K562 (cell line): ENCODE results near the gene AP2S1. TPM values are rescaled to one million over a fixed set of nuclear protein-coding genes. Genes with fewer than 3 reads are reported as not detected.

ENCODE experiments used
- ATAC-seq: fragments of 200-7000 bp; cut with Tn5 transposase; 3 replicates; pipeline ENCODE4 v1.9.1; 2020; ENCODE audit warnings: moderate library complexity
- BruUV-seq: library from RNA; stranded (reverse); fragments of 400-500 nt; replicated peaks from 2 replicates; lab custom pipeline; 2021; lab: Mats Ljungman, UMichigan
- CTCF ChIA-PET: fragments of 300-600 bp; formaldehyde crosslinking; extraction: SDS; loops from one replicate; lab custom pipeline; 2021; ENCODE audit warnings: low intra/inter-chr PET ratio; lab: Yijun Ruan, JAX
- POLR2A ChIA-PET: fragments of 300-600, 350-650 bp; sonication (Branson Sonifier 250); formaldehyde crosslinking; extraction: SDS; loops from one replicate; lab custom pipeline; 2021; ENCODE audit warnings: antibody characterized with exemption, inconsistent platforms; lab: Yijun Ruan, JAX
- DNase-seq, 4 experiments: peaks; one replicate each; pipeline versions ENCODE4 v3.0.0 to v3.0.0-alpha.2; 2011 to 2018; ENCODE audit warnings: low spot score in 3 of 4, mixed read lengths in 3 of 4; ENCODE audit errors: extremely low read depth in 1 of 4
- FAIRE-seq: peaks from 2 replicates; lab custom pipeline; 2011; peaks lifted over from hg19 to GRCh38; lab: Jason Lieb, UNC
- H2AFZ ChIP-seq: 2 replicates; pipeline ENCODE4 v1.6.0; 2011; ENCODE audit warnings: low read depth, low read length, control low read depth, inconsistent platforms
- H3K27ac ChIP-seq: fragments of 200-600 bp; 3 replicates; pipeline ENCODE4 v1.8.0; 2011; ENCODE audit warnings: low read depth, mild to moderate bottlenecking, control low read depth, inconsistent platforms, low read length, moderate library complexity, mixed read lengths; ENCODE audit errors: extremely low read depth
- H3K27me3 ChIP-seq, 2 experiments: fragments of 300-600 bp in 1 of 2; 2 replicates in 1 of 2; 3 replicates in 1 of 2; pipeline versions ENCODE4 v1.6.0 to v1.8.0; 2011; ENCODE audit warnings: inconsistent platforms in 2 of 2, low read length in 2 of 2, mild to moderate bottlenecking in 1 of 2, mixed read lengths in 1 of 2, moderate library complexity in 1 of 2; ENCODE audit not compliant: control insufficient read depth in 2 of 2, insufficient read depth in 2 of 2
- H3K36me3 ChIP-seq: fragments of 300-600 bp; 3 replicates; pipeline ENCODE4 v1.8.0; 2011; ENCODE audit warnings: mild to moderate bottlenecking, low read length, inconsistent platforms; ENCODE audit not compliant: control insufficient read depth, insufficient read depth
- H3K4me1 ChIP-seq, 2 experiments: fragments of 200-600 bp in 1 of 2; replicated peaks in 1 of 2; 2 replicates in 1 of 2; 3 replicates in 1 of 2; pipeline versions ENCODE4 v1.5.1 to v1.8.0; 2011; ENCODE audit warnings: inconsistent platforms in 2 of 2, low read length in 2 of 2, mild to moderate bottlenecking in 1 of 2, mixed read lengths in 1 of 2, moderate library complexity in 1 of 2; ENCODE audit not compliant: control insufficient read depth in 2 of 2, insufficient read depth in 2 of 2
- H3K4me2 ChIP-seq: 2 replicates; pipeline ENCODE4 v1.6.1; 2011; ENCODE audit warnings: low read length, control low read depth, inconsistent platforms, mixed read lengths; ENCODE audit not compliant: insufficient read depth
- H3K4me3 ChIP-seq: fragments of 200-600 bp; sonication (generic), shearing (Covaris generic); 2 replicates; pipeline ENCODE4 v1.5.1; 2016; ENCODE audit warnings: control low read depth, inconsistent platforms
- H3K79me2 ChIP-seq: fragments of 200-600 bp; 3 replicates; pipeline ENCODE4 v1.8.0; 2011; ENCODE audit warnings: low read length, inconsistent platforms; ENCODE audit not compliant: control insufficient read depth, insufficient read depth
- H3K9ac ChIP-seq, 2 experiments: 2 replicates each; pipeline versions ENCODE4 v1.6.0 to v1.6.1; 2011; ENCODE audit warnings: low read depth in 2 of 2, low read length in 2 of 2, control low read depth in 1 of 2, inconsistent platforms in 1 of 2, mild to moderate bottlenecking in 1 of 2, mixed read lengths in 1 of 2; ENCODE audit not compliant: insufficient read depth in 1 of 2
- H3K9me1 ChIP-seq: one replicate; pipeline ENCODE4 v1.6.0; 2011; ENCODE audit warnings: inconsistent platforms, mild to moderate bottlenecking, low read length, moderate library complexity; ENCODE audit not compliant: control insufficient read depth, insufficient read depth
- H3K9me3 ChIP-seq: replicated peaks from 2 replicates; pipeline ENCODE4 v1.5.1; 2011; ENCODE audit warnings: low read depth, low read length, inconsistent platforms; ENCODE audit not compliant: control insufficient read depth, insufficient read depth
- H4K20me1 ChIP-seq: replicated peaks from 2 replicates; pipeline ENCODE4 v1.6.1; 2011; ENCODE audit warnings: low read length, inconsistent platforms, mixed read lengths; ENCODE audit not compliant: control insufficient read depth, insufficient read depth
- ADNP ChIP-seq: fragments of 200-800 bp; sonication (Bioruptor generic); IDR thresholded peaks from 2 replicates; pipeline ENCODE4 v1.6.1; 2016; ENCODE audit warnings: missing genetic modification characterization, missing compliant biosample characterization
- ETV5 ChIP-seq: sonication (generic); formaldehyde crosslinking; IDR thresholded peaks from 2 replicates; pipeline ENCODE4 v1.4.0; 2020; ENCODE audit warnings: low read depth, mild to moderate bottlenecking, missing genetic modification reagents
- HOXB6 ChIP-seq: fragments of 250-450 bp; sonication (Bioruptor Pico); IDR thresholded peaks from 2 replicates; pipeline ENCODE4 v1.5.1; 2022; ENCODE audit warnings: mild to moderate bottlenecking, borderline replicate concordance
- MCM7 ChIP-seq, 2 experiments: fragments of 450-650 bp; IDR thresholded peaks; 2 replicates each; pipeline ENCODE4 v1.6.1; 2016 to 2018
- MYNN ChIP-seq, 2 experiments: sonication (generic); formaldehyde crosslinking in 1 of 2; IDR thresholded peaks; 2 replicates each; pipeline versions ENCODE4 v1.5.0 to v1.6.1; 2016 to 2020; ENCODE audit warnings: antibody characterized with exemption in 1 of 2, missing genetic modification reagents in 1 of 2
- RUNX1 ChIP-seq: sonication (generic); IDR thresholded peaks from 2 replicates; pipeline ENCODE4 v1.6.1; 2016; ENCODE audit warnings: antibody characterized with exemption, low read depth
- TAF15 ChIP-seq: fragments of 200-400 bp; formaldehyde crosslinking; IDR thresholded peaks from 2 replicates; pipeline ENCODE4 v1.6.1; 2017; ENCODE audit warnings: mild to moderate bottlenecking, low read depth, low read length, moderate library complexity
- ZNF766 ChIP-seq: fragments of 200-800 bp; sonication (Bioruptor generic); conservative IDR thresholded peaks from 2 replicates; pipeline ENCODE4 v1.6.1; 2016; ENCODE audit warnings: missing genetic modification characterization, missing compliant biosample characterization
- WGBS: fragments of 100-300 bp; shearing (Covaris generic); methylation state at CpG from one replicate; pipeline ENCODE4 v1.1.6; 2016; ENCODE audit warnings: low coverage, mixed read lengths; ENCODE audit not compliant: insufficient coverage; ENCODE audit errors: missing lambda C conversion rate; 5-methylcytosine and 5-hydroxymethylcytosine counted together
- in situ Hi-C: fragments of 300-500 bp; cut with MboI; formaldehyde crosslinking; loops from 4 replicates; pipeline ENCODE4 v1.15.0; 2018; ENCODE audit warnings: inconsistent platforms, mixed read lengths
- intact Hi-C: fragments of 100-400 bp; cut with micrococcal nuclease; formaldehyde crosslinking; loops from 2 replicates; pipeline ENCODE4 v1.14.2; 2022
- polyA plus RNA-seq, 8 experiments: library from polyadenylated mRNA; depleted of rRNA in 4 of 8; stranded (reverse) in 5 of 8; unstranded in 3 of 8; fragments of >200 nt; fragmentation: Nextera tagmentation in 2 of 8; fragmentation: Illumina TruSeq in 1 of 8; extraction: Ambion mirVana in 2 of 8; extraction: Trizol in 1 of 8; gene quantifications; 2 replicates each; pipeline versions ENCODE4 v1.2.1 to v1.2.3, GENCODE V29; 2011 to 2014; ENCODE audit warnings: inconsistent platforms in 1 of 8, missing spikeins in 1 of 8
- total RNA-seq, 7 experiments: library from RNA; depleted of rRNA in 6 of 7; stranded (reverse); fragments of >200 nt in 6 of 7; fragmentation: Illumina TruSeq in 2 of 7; extraction: Trizol in 2 of 7; gene quantifications; 2 replicates each; pipeline versions ENCODE4 v1.2.1 to v1.2.3, GENCODE V29; 2011 to 2021; ENCODE audit warnings: low replicate concordance in 1 of 7
- TF ChIP-seq, protein P1 (sequence below): fragments of 150-350 bp; IDR thresholded peaks from 2 replicates; pipeline ENCODE4 v1.6.1; 2014; ENCODE audit warnings: low read depth, mild to moderate bottlenecking, low read length, borderline replicate concordance
- TF ChIP-seq, protein P2 (sequence below): sonication (generic); formaldehyde crosslinking; IDR thresholded peaks from 2 replicates; pipeline ENCODE4 v1.8.0; 2022; ENCODE audit warnings: mild to moderate bottlenecking, missing genetic modification reagents
- TF ChIP-seq, protein P3 (sequence below): sonication (generic); formaldehyde crosslinking; IDR thresholded peaks from 2 replicates; pipeline ENCODE4 v1.8.0; 2022; ENCODE audit warnings: mild to moderate bottlenecking, low read depth, missing genetic modification reagents
- TF ChIP-seq, protein P4 (sequence below): fragments of 250-450 bp; sonication (Bioruptor Pico); IDR thresholded peaks from 2 replicates; pipeline ENCODE4 v1.5.0; 2020; ENCODE audit warnings: mild to moderate bottlenecking, borderline replicate concordance

Gene AP2S1
- total and polyA plus RNA-seq, 9 of the 15 experiments (the other 6 are each of a cell fraction or from before 2014, with no cell fraction given): 32.4 to 294 (median 136) TPM

DNA sequence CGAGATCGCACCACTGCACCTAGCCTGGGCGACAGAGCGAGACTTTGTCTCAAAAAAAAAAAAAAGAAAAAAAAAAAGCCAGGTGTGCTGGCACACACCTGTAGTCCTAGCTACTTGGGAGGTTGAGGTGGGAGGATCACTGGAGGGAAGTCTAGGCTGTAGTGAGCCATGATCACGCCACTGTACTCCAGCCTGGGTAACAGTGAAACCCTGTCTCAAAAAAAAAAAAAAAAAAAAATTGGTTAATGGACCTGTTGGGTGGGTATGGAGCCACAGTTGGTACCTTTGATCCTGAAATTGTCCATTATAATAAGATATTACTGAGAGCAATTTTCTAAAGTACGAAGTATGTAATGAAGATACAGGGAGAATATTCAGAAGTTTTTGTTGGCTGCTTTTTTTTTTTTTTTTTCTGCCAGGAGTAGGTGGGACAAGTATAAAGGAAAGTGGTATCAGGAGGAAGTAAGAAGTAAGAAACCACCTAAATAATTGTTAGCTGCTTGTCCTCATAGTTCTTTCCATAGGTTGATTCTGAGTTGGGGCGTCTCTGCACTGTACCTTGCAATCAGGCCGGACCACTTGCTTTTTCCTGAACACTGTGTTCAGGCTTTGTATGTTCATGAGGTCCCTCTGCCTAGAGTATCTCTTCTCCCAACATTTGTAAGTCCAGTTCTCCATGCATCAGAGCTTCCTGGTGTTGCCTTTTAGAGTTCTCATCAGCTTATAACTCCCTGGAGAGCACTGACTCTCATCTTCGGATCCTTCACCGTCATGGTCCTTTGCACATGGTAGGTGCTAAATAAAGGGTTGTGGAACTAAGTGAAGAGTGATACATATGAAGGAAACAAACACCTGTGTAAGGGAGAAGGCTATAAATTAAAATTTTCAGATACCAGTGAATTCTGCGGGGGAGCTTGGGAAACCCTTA lies 41.9 kb upstream of the AP2S1 start:
- POLR2A ChIA-PET: interaction anchor here (0.6 to 1.0 kb wide), 2 partner anchors 19 to 32 kb away, joined by 3 to 4 read pairs; no protein-coding TSS in a partner anchor
- ATAC-seq: peak; percentile 11; the same call in 2 of the 3 replicates
- Histone ChIP-seq H3K27ac (no peak overlapping the region), H3K9ac (no peak overlapping the region), H3K27me3 (no peaks in the 10 kb centered on the region), H3K9me1 (no peaks in the 10 kb centered on the region), H2AFZ (no peak overlapping the region), H3K36me3 (no peaks in the 10 kb centered on the region), H3K4me2 (no peak overlapping the region), H4K20me1 (no peaks in the 10 kb centered on the region), H3K9me3 (no peaks in the 10 kb centered on the region), H3K4me3 (no peak overlapping the region), H3K79me2 (peaks cover 60% of the 10 kb centered on the region), H3K4me1 (peaks cover 0 to 25% of the 10 kb centered on the region in 2 experiments; a peak in 2 of 5 replicates)
- DNase-seq: no peak
- in situ Hi-C loops (no loop called here), intact Hi-C loops (no loop called here)
- no TSS peak for BruUV-seq
- CTCF ChIA-PET: interaction anchor here (0.5 kb wide), 1 partner anchor 19 kb away, joined by 4 read pairs; no protein-coding TSS in a partner anchor
- 78% methylated on average over 8 of the region's 11 CpGs for WGBS
- peak; percentile 56 for FAIRE-seq
- TF ChIP-seq MYNN (IDR thresholded peaks at IDR 0.05) (no peak), MYNN (CRISPR knock-in tag; IDR thresholded peaks at IDR 0.05) (no peak), ADNP (tag) (no peak), HOXB6 (no peak), MCM7 (IDR thresholded peaks at IDR 0.05) (no peak), ZNF766 (no peak), ETV5 (CRISPR knock-in tag) (no peak), RUNX1 (no peak), TAF15 (no peak)
- TF ChIP-seq, protein P1, sequence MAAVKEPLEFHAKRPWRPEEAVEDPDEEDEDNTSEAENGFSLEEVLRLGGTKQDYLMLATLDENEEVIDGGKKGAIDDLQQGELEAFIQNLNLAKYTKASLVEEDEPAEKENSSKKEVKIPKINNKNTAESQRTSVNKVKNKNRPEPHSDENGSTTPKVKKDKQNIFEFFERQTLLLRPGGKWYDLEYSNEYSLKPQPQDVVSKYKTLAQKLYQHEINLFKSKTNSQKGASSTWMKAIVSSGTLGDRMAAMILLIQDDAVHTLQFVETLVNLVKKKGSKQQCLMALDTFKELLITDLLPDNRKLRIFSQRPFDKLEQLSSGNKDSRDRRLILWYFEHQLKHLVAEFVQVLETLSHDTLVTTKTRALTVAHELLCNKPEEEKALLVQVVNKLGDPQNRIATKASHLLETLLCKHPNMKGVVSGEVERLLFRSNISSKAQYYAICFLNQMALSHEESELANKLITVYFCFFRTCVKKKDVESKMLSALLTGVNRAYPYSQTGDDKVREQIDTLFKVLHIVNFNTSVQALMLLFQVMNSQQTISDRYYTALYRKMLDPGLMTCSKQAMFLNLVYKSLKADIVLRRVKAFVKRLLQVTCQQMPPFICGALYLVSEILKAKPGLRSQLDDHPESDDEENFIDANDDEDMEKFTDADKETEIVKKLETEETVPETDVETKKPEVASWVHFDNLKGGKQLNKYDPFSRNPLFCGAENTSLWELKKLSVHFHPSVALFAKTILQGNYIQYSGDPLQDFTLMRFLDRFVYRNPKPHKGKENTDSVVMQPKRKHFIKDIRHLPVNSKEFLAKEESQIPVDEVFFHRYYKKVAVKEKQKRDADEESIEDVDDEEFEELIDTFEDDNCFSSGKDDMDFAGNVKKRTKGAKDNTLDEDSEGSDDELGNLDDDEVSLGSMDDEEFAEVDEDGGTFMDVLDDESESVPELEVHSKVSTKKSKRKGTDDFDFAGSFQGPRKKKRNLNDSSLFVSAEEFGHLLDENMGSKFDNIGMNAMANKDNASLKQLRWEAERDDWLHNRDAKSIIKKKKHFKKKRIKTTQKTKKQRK: no peak
- TF ChIP-seq, protein P2, sequence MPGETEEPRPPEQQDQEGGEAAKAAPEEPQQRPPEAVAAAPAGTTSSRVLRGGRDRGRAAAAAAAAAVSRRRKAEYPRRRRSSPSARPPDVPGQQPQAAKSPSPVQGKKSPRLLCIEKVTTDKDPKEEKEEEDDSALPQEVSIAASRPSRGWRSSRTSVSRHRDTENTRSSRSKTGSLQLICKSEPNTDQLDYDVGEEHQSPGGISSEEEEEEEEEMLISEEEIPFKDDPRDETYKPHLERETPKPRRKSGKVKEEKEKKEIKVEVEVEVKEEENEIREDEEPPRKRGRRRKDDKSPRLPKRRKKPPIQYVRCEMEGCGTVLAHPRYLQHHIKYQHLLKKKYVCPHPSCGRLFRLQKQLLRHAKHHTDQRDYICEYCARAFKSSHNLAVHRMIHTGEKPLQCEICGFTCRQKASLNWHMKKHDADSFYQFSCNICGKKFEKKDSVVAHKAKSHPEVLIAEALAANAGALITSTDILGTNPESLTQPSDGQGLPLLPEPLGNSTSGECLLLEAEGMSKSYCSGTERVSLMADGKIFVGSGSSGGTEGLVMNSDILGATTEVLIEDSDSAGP (CRISPR knock-in tag): no peak
- TF ChIP-seq, protein P3, sequence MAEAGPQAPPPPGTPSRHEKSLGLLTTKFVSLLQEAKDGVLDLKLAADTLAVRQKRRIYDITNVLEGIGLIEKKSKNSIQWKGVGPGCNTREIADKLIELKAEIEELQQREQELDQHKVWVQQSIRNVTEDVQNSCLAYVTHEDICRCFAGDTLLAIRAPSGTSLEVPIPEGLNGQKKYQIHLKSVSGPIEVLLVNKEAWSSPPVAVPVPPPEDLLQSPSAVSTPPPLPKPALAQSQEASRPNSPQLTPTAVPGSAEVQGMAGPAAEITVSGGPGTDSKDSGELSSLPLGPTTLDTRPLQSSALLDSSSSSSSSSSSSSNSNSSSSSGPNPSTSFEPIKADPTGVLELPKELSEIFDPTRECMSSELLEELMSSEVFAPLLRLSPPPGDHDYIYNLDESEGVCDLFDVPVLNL (CRISPR knock-in tag): no peak
- TF ChIP-seq, protein P4, sequence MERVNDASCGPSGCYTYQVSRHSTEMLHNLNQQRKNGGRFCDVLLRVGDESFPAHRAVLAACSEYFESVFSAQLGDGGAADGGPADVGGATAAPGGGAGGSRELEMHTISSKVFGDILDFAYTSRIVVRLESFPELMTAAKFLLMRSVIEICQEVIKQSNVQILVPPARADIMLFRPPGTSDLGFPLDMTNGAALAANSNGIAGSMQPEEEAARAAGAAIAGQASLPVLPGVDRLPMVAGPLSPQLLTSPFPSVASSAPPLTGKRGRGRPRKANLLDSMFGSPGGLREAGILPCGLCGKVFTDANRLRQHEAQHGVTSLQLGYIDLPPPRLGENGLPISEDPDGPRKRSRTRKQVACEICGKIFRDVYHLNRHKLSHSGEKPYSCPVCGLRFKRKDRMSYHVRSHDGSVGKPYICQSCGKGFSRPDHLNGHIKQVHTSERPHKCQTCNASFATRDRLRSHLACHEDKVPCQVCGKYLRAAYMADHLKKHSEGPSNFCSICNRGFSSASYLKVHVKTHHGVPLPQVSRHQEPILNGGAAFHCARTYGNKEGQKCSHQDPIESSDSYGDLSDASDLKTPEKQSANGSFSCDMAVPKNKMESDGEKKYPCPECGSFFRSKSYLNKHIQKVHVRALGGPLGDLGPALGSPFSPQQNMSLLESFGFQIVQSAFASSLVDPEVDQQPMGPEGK: no peak
